ENCODE data around the gene BMP6. TPM values are rescaled to one million over a fixed set of nuclear protein-coding genes. Genes with fewer than 3 reads are reported as not detected.

Gene BMP6
- total and polyA plus RNA-seq, 10 of the 15 experiments (the other 5 are each of a cell fraction or from before 2014, with no cell fraction given) = 0.02 to 0.15 (median 0.05) TPM; not detected in 5

DNA sequence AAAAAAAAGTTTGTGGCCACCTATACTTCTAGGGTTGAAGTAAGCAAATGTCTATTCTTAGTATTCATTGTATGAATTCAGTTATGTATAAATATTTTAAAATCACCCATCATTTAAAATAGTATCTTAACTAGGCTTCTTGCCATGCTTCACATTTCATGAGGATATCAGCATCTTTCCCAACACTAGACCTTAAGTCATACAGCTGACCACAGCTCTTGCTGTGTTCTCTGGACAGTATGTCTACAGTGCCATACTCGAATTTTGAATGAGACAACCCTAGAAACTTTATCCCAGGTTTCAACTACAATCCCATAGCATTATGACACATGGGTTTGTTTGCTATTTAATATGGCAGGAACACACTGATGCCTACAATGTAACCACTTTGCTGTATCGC is 179.5 kb downstream of the BMP6 start (continued):
- TF ChIP-seq, protein P1, sequence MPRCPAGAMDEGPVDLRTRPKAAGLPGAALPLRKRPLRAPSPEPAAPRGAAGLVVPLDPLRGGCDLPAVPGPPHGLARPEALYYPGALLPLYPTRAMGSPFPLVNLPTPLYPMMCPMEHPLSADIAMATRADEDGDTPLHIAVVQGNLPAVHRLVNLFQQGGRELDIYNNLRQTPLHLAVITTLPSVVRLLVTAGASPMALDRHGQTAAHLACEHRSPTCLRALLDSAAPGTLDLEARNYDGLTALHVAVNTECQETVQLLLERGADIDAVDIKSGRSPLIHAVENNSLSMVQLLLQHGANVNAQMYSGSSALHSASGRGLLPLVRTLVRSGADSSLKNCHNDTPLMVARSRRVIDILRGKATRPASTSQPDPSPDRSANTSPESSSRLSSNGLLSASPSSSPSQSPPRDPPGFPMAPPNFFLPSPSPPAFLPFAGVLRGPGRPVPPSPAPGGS (IDR thresholded peaks at IDR 0.05; ENCODE audit: borderline replicate concordance, insufficient read depth, low read depth, low read length, poor library complexity, severe bottlenecking) = no peak
- TF ChIP-seq IRF4 (IDR thresholded peaks at IDR 0.05; ENCODE audit: low read depth, low read length) (no peak), ETV6 (conservative IDR thresholded peaks at IDR 0.05 in 1 of 2, IDR thresholded peaks at IDR 0.05 in 1 of 2; ENCODE audit: borderline replicate concordance in 1 of 2, low read depth in 1 of 2) (no peak), ZNF207 (IDR thresholded peaks at IDR 0.05; ENCODE audit: borderline replicate concordance) (no peak)

DNA sequence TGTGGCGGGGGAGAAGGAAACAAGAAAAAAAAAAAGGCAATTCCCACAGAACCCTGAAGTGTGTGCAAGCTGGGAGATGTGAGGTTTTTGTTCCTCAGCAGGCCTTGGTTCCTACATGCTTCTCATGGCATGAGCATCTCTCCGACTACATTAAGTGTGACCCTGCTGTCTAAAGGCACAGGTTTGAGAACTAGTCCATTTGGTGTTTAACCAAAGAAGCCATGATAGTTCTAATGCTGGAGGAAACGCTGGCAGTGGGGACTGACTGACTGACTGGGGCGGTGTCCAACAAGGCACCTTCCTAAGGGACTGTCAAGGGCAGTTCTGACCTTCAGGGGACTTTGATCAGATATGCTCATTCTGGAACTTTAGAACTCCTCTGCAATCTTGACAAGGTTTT is 180.8 kb downstream of the BMP6 start:
- Histone ChIP-seq H3K9ac (ENCODE audit: control insufficient read depth, insufficient read depth, low read length) (no peak overlapping the region), H3K4me2 (ENCODE audit: control insufficient read depth, insufficient read depth) (peak overlapping the region; percentile 11; the same call in 1 of the 2 replicates), H3K9me3 (replicated peaks; ENCODE audit: control insufficient read depth, insufficient read depth, low read length) (no peaks in the 10 kb centered on the region), H3K27ac (ENCODE audit: control insufficient read depth, insufficient read depth) (no peak overlapping the region), H3K4me1 (ENCODE audit: control insufficient read depth, insufficient read depth, low read length) (peaks cover 22% of the 10 kb centered on the region), H4K20me1 (ENCODE audit: control insufficient read depth, insufficient read depth) (peaks cover 6% of the 10 kb centered on the region; the same call in 1 of the 2 replicates), H3K36me3 (ENCODE audit: control insufficient read depth in 2 of 2, insufficient read depth in 2 of 2, low read length in 1 of 2) (peaks cover 13 to 24% of the 10 kb centered on the region in 2 experiments), H3K4me3 (0 out of 2 replicates have a peak overlapping the region, but pooled peaks have one; percentile 15), H2AFZ (ENCODE audit: control insufficient read depth, low read depth, low read length) (no peak overlapping the region), H3K27me3 (replicated peaks in 1 of 2; ENCODE audit: control insufficient read depth in 2 of 2, insufficient read depth in 2 of 2, low read length in 1 of 2) (no peaks in the 10 kb centered on the region), H3K79me2 (ENCODE audit: control insufficient read depth, insufficient read depth, low read length) (peaks cover 54% of the 10 kb centered on the region)
- POLR2A ChIA-PET = no interaction called here
- 97% methylated on average over 4 of the region's 4 CpGs for WGBS (ENCODE audit: insufficient coverage, insufficient replicate concordance, low lambda C conversion rate, missing lambda C conversion rate)
- RAD21 ChIA-PET (ENCODE audit: unreplicated experiment) = no interaction called here
- DNase-seq (ENCODE audit: low read depth, low spot score) (no peak), FAIRE-seq (no peak), ATAC-seq (no peak)
- intact Hi-C loops (cut with micrococcal nuclease; ENCODE audit: unreplicated experiment) (no loop called here), in situ Hi-C loops (cut with MboI) (no loop called here)
- BruUV-seq (replicated peaks) = no TSS peak
- CTCF ChIA-PET = interaction anchor here (0.6 kb wide), 1 partner anchor 621 kb away, joined by 4 read pairs; no protein-coding TSS in a partner anchor
- SMC1A ChIA-PET (ENCODE audit: uncharacterized antibody, unreplicated experiment) = no interaction called here
- TF ChIP-seq POLR2A (IDR thresholded peaks at IDR 0.05; ENCODE audit: low read depth, low read length) (peak; percentile 25; the same call in 1 of the 2 replicates), ZSCAN29 (IDR thresholded peaks at IDR 0.05) (no peak)
